ENCODE results near the gene IGFBP3. TPM values are rescaled to one million over a fixed set of nuclear protein-coding genes. Genes with fewer than 3 reads are reported as not detected.

The IGFBP3 gene
- total RNA-seq, 1 experiment from 2014 or later, result 4.1 TPM

GRCh38 chr7:45878457-45879144 is 42.5 kb downstream of the IGFBP3 start:
- Histone ChIP-seq H3K27ac (ENCODE audit: low read depth, low read length) (no peak overlapping the region), H3K36me3 (ENCODE audit: control insufficient read depth in 1 of 2, insufficient read depth in 2 of 2, low read length in 2 of 2) (no peaks in the 10 kb centered on the region), H3K4me1 (ENCODE audit: control insufficient read depth in 1 of 2, insufficient read depth in 2 of 2, low read length in 2 of 2) (peaks cover 0 to 13% of the 10 kb centered on the region in 2 experiments; a peak in 2 of 4 replicates), H3K9me3 (ENCODE audit: control insufficient read depth in 1 of 2, insufficient read depth in 1 of 2, low read depth in 1 of 2, low read length in 2 of 2) (no peaks in the 10 kb centered on the region), H3K9me2 (ENCODE audit: insufficient read depth) (no peaks in the 10 kb centered on the region), H2AFZ (ENCODE audit: low read depth, low read length, poor library complexity, severe bottlenecking) (no peak overlapping the region), H3K27me3 (ENCODE audit: insufficient read depth, low read length) (no peaks in the 10 kb centered on the region), H3K79me2 (ENCODE audit: insufficient read depth, low read length) (no peaks in the 10 kb centered on the region), H3K4me2 (ENCODE audit: low read length) (no peak overlapping the region), H3K9ac (ENCODE audit: low read length) (no peak overlapping the region), H4K20me1 (ENCODE audit: insufficient read depth) (no peaks in the 10 kb centered on the region), H3K4me3 (replicated peaks in 1 of 2; ENCODE audit: low read depth in 1 of 2, low read length in 2 of 2) (no peak overlapping the region)
- TF ChIP-seq ZNF274 (IDR thresholded peaks at IDR 0.05; ENCODE audit: low read depth, low read length), result no peak
- intact Hi-C loops (cut with micrococcal nuclease), result no loop called here
- RAD21 ChIA-PET (ENCODE audit: low non-redundant PET in 1 of 2, low total read pairs in 2 of 2, uncharacterized antibody in 2 of 2, unreplicated experiment in 2 of 2), result no interaction called here
- no TSS peak for BruUV-seq (replicated peaks)
- DNase-seq (ENCODE audit: low read depth, low spot score) (no peak), ATAC-seq (no peak)
- CTCF ChIA-PET, result no interaction called here
- POLR2A ChIA-PET, result no interaction called here

- Histone ChIP-seq H3K4me2 (ENCODE audit: low read length) (no peak overlapping the region), H3K9ac (ENCODE audit: low read length) (no peak overlapping the region), H3K79me2 (ENCODE audit: insufficient read depth, low read length) (no peaks in the 10 kb centered on the region), H3K27me3 (ENCODE audit: insufficient read depth, low read length) (no peaks in the 10 kb centered on the region), H3K4me1 (ENCODE audit: control insufficient read depth in 1 of 2, insufficient read depth in 2 of 2, low read length in 2 of 2) (peaks cover 0 to 13% of the 10 kb centered on the region in 2 experiments; a peak in 2 of 4 replicates), H3K9me2 (ENCODE audit: insufficient read depth) (no peaks in the 10 kb centered on the region), H4K20me1 (ENCODE audit: insufficient read depth) (no peaks in the 10 kb centered on the region), H3K36me3 (ENCODE audit: control insufficient read depth in 1 of 2, insufficient read depth in 2 of 2, low read length in 2 of 2) (no peaks in the 10 kb centered on the region), H3K9me3 (ENCODE audit: control insufficient read depth in 1 of 2, insufficient read depth in 1 of 2, low read depth in 1 of 2, low read length in 2 of 2) (no peaks in the 10 kb centered on the region), H2AFZ (ENCODE audit: low read depth, low read length, poor library complexity, severe bottlenecking) (no peak overlapping the region), H3K27ac (ENCODE audit: low read depth, low read length) (no peak overlapping the region), H3K4me3 (replicated peaks in 1 of 2; ENCODE audit: low read depth in 1 of 2, low read length in 2 of 2) (no peak overlapping the region)
- ChIA-PET CTCF (no interaction called here), POLR2A (no interaction called here), RAD21 (ENCODE audit: low non-redundant PET in 1 of 2, low total read pairs in 2 of 2, uncharacterized antibody in 2 of 2, unreplicated experiment in 2 of 2) (no interaction called here)
- intact Hi-C loops (cut with micrococcal nuclease), result no loop called here
- no peak for ATAC-seq
- no TSS peak for BruUV-seq (replicated peaks)
- no peak for DNase-seq (ENCODE audit: low read depth, low spot score)
- TF ChIP-seq CEBPB (IDR thresholded peaks at IDR 0.05; ENCODE audit: low read depth) (no peak), ELF1 (IDR thresholded peaks at IDR 0.05; ENCODE audit: borderline replicate concordance, low read depth) (no peak), TCF7L2 (IDR thresholded peaks at IDR 0.05; ENCODE audit: borderline replicate concordance, extremely low read depth, insufficient read depth, insufficient read length) (no peak), SRF (IDR thresholded peaks at IDR 0.05; ENCODE audit: low read depth) (no peak), CTCF (IDR thresholded peaks at IDR 0.05 in 2 of 3, conservative IDR thresholded peaks at IDR 0.05 in 1 of 3; ENCODE audit: borderline replicate concordance in 1 of 3, insufficient read depth in 1 of 3, low read depth in 2 of 3, low read length in 2 of 3) (no peak), ZBTB33 (IDR thresholded peaks at IDR 0.05; ENCODE audit: extremely low read depth, insufficient replicate concordance, low read length) (no peak), SIN3A (IDR thresholded peaks at IDR 0.05; ENCODE audit: low read depth) (no peak), JUND (IDR thresholded peaks at IDR 0.05) (no peak), YY1 (IDR thresholded peaks at IDR 0.05; ENCODE audit: extremely low read depth, insufficient replicate concordance, low read depth, low read length) (no peak), ZFX (IDR thresholded peaks at IDR 0.05) (no peak), SP1 (IDR thresholded peaks at IDR 0.05; ENCODE audit: low read depth) (no peak)
These were observed 44.6 kb downstream of the IGFBP3 start for GRCh38 chr7:45876519-45876918.

All from HCT116 (cell line).